Mucosa of gallbladder (tissue), 1 donor: ENCODE data around the gene RIC1. TPM values are rescaled to one million over a fixed set of nuclear protein-coding genes. Genes with fewer than 3 reads are reported as not detected.
"Not testable (repeated sequence)": the region's sequence is repeated elsewhere in the genome, so short reads cannot be mapped to it uniquely, and the experiment has no call there.

ENCODE experiments used
- DNase-seq: peaks from one replicate; pipeline ENCODE4 v3.0.0-alpha.2; 2020; ENCODE audit warnings: low spot score
- total RNA-seq: library from RNA; stranded (reverse); gene quantifications from one replicate; pipeline ENCODE4 v1.2.1, GENCODE V29; 2021
- donor health status: DM: no; HTN: no; CAD: no.

Gene RIC1, protein sequence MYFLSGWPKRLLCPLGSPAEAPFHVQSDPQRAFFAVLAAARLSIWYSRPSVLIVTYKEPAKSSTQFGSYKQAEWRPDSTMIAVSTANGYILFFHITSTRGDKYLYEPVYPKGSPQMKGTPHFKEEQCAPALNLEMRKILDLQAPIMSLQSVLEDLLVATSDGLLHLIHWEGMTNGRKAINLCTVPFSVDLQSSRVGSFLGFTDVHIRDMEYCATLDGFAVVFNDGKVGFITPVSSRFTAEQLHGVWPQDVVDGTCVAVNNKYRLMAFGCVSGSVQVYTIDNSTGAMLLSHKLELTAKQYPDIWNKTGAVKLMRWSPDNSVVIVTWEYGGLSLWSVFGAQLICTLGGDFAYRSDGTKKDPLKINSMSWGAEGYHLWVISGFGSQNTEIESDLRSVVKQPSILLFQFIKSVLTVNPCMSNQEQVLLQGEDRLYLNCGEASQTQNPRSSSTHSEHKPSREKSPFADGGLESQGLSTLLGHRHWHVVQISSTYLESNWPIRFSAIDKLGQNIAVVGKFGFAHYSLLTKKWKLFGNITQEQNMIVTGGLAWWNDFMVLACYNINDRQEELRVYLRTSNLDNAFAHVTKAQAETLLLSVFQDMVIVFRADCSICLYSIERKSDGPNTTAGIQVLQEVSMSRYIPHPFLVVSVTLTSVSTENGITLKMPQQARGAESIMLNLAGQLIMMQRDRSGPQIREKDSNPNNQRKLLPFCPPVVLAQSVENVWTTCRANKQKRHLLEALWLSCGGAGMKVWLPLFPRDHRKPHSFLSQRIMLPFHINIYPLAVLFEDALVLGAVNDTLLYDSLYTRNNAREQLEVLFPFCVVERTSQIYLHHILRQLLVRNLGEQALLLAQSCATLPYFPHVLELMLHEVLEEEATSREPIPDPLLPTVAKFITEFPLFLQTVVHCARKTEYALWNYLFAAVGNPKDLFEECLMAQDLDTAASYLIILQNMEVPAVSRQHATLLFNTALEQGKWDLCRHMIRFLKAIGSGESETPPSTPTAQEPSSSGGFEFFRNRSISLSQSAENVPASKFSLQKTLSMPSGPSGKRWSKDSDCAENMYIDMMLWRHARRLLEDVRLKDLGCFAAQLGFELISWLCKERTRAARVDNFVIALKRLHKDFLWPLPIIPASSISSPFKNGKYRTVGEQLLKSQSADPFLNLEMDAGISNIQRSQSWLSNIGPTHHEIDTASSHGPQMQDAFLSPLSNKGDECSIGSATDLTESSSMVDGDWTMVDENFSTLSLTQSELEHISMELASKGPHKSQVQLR (N-terminal part only)
- total RNA-seq = 17.0 TPM

DNA sequence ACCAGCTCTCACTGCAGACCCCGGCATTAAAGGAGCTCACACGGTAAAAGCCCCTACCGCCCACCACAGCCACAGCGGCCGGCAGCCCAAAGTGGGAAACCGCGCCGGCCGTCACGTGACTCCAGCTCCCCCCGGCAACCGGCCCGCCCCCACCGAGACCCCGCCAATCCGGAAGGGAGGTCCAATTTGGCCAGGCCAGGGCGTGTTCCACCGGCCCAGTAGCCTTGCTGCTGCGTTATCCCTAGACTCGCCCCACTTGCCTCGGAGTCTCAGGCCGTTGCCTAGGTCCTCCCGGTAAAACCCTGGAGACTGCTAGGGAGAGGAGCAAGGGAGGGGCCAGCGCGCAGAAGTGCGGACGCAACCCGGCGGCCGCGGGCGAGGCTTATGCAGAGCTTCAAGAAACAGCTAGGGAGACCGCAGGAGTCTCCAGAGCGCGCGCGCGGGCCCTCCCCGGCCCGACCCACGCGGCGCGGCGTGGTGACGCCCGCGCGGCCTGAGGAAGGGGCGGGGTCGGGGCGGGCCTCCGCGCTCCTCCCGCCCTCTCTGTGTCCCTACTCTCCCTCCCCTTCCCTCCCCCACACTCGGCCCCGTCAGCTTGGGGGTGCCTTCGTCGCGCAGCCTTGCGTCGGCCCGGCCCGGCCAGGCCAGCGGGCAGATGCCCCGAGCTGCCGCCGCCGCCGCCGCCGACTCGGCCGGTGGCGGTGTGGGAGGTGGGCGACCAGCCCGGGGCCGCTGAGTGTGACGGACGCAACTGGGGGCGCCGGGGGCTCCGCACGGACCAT lies at the start of gene RIC1:
Gene RIC1, plus strand, starts transcription at position 578 of the 782 bp plus-strand sequence. Its CDS starts 203 bp downstream, at position 781.
- peak; percentile 90 for DNase-seq

DNA sequence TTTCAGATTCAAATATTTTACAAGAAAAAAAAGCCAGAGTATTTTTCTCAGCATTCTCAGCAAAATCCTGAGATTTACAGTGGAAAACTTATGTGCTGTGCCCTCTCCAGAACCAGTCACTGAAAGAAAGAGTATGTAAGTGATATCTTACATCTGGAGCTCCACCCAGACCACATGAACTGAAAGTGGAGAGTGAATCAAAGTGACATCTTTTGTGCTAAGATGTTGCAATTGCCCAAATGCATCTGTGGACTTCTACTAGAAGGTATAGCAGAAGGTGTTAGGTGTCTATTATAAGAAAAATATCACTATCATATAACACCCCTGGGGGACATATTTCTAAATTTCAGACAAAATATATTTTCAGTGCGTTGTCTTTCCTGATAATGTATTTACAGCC lies 49.0 kb upstream of the RIC1 start:
- DNase-seq = no peak

DNA sequence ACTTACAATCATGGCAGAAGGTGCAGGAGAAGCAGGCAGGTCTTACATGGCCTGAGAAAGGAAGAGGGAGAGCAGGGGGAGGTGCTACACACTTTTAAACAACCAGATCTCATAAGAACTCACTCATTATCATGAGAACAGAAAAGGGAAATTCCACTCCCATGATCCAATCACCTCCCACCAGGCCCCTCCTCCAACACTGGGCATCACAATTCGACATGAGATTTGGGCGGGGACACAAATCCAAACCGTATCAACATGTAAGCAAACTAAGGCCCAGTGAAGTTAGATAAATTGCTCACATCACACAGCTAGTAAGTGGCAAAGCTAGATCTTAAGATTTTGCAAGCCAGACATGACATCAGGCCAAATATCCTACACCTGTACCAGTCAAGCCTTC lies 48.3 kb upstream of the RIC1 start:
- DNase-seq = no peak

DNA sequence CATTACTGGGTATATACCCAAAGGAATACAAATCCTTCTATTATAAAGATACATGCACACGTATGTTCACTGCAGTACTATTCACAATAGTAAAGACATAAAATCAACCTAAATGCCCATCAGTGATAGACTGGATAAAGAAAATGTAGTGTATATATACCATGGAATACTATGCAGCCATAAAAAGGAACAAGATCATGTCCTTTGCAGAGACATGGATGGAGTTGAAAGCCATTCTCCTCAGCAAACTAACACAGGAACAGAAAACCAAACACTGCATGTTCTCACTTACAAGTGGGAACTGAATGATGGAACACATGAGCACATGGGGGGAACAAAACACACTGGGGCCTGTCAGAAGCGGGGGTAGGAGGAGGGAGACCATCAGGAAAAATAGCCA lies 47.2 kb upstream of the RIC1 start:
- DNase-seq = not testable (repeated sequence)

DNA sequence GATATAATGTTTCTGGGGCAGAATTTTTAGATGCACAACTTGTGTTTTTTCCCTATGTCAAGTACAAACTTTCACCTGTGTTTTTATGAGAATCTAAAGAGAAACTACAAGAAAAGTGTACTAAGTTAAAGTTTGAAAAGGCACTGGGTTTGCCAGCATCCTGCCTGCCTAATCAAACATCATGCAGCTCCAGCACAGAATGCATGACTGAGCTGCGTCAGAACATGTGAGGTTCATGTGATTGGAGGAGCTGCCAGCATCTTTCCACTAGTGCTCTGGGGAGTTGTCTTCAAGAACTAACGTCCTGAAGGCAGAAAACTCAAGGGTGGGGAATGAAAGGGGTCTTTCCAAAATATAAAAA lies 46.1 kb upstream of the RIC1 start:
- peak; percentile 24 for DNase-seq

DNA sequence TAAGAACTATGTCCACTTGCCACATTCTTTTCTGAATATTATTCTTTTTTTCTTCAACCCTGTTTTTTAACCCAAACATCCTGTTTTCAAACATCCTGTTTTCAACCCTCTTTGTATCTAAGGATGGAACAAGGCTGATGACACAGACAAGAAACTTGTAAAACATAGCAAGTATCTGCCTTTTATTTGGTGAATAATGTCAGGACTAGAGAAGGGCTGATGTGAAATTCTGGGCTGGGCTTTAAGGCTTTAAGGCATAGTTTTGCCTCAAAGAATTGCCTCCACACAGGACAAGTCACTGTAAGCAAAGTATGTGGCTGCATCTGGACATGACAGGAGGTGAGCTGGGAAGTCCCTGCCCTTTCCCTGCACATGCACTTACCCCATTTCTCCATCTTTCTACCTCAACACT lies 42.5 kb upstream of the RIC1 start:
- no peak for DNase-seq

DNA sequence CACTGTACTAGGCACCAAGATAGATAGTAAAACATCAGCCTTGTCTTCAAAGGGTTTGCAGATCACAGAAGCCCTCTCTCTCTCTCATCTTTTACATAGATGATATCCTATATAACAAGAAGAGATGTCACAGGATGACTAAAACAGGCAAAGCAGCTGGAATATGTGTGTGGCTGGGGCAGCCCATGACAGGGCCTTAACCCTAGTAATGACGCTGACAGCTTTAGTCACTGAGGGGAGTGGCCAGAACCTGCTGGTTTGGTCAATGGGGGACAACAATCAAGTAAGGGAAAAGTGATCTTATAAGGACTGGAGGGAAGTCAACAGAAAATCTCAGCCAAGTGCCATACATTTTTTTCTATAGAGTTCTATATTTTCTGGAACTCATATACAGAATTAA lies 41.9 kb upstream of the RIC1 start:
- no peak for DNase-seq

DNA sequence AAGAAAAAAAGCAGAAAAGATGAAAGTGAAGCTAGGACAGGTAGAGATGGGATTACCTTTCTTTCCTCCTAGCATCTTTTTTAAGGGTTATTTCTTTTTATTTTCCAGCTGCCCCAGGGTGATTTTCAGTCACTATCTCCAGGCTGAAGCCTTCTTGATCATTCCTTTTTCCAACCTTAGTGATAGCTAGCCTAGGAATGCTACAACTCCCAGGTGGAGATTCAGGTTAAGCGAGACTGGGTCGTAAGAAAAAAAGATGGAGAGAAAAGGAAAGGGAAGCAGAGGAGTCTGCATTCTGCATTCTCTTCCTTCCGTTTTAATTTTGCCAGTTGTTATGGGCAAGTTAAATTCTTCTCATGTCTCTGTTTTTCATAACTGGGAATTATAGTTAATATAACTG lies 36.7 kb upstream of the RIC1 start:
- DNase-seq = no peak

DNA sequence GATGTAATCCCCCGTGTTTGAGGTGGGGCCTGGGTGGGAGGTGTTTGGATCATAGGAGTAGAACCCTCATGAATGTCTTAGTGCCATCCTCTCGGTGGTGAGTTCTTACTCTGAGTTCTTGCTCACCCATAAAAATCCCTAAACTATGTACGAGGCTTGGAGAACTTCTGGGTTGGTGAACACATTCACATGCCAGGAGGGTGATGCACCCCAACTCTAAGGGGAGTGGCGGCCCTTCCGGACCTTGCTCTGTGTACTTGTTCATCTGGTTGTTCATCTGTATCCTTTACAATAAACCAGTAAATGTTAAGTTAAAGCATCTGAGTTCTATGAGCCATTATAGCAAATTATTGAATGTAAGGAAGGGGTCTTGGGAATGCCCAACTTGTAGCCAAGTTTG lies 36.0 kb upstream of the RIC1 start:
- DNase-seq = no peak

DNA sequence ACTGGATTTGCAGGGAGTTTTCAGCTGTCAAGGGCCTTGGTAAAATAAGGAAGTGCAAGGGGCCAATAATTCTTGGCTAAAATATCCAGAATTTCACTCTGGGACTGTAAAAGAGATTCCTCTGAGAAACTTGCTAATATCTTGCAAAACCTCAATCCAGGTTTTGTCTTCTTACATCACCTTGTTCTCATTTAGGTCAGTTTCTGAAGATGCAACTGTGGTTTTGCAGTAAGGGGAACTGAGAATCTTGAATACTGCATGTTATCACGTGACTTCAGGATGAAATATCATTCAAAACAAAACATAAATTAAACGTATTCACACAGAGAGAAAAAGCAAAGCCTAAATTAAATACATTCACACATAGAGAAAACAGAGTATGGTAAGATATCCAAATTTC lies 35.0 kb upstream of the RIC1 start:
- DNase-seq = no peak

DNA sequence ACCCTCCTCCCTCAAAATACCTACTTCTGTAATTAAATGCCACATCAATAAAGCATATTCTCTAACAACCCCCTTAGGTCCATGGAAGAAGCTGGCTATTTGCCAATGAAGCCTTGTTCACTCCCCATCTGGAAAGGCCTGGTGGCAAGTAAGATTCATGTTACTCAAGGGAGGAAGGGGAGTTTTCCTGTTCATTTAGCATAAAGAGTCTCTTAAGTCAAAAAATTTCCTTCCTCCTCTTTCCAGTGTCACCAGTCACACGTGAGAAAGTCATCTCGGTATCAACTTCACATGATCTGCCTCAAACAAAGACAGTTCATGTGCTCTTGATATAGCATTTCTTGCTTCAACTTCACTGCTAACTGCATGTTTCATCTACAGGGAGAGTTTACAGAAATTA lies 32.7 kb upstream of the RIC1 start:
- no peak for DNase-seq

DNA sequence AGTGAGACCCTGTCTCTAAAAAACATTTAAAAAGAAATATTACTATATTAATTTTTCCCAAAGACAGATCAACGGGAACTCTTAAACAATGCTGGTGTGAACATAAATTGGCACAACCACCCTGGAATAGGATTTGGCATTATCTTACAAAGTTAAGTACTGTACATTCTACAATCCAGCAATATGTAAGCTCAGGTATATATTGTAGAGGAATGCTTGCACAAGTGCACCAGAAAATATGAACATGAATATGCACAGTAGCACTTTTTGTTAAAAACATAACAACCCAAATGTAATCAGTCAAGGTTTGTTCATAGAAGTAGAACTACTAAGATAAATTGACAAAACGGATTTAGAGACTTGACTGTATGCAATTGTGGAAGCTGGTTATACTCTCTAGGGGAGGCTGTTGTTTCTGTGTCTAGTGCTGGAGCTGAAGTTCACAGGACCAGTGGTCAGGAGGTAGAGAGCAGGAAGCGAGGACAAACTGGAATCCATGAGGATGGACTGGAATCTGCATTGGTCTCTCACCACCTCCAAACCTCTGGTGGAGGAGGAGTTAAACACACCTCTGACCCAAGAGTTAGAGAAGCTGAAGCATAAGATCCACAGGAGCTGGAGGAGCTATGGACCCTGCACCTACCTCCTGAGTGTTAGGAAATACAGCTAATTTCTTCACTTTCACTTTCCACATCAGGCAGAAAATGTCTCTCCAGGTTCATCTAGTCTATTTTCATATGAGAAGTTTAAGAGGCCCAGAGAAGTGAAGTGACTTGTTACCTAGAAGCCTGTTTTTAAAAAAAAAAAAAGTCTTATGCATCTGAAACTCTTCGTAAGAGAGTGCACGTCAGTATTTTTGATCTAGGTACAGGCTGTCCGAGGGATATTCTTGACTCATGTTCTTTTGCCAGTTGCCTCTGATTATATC lies 20.3 kb upstream of the RIC1 start:
- no peak for DNase-seq

DNA sequence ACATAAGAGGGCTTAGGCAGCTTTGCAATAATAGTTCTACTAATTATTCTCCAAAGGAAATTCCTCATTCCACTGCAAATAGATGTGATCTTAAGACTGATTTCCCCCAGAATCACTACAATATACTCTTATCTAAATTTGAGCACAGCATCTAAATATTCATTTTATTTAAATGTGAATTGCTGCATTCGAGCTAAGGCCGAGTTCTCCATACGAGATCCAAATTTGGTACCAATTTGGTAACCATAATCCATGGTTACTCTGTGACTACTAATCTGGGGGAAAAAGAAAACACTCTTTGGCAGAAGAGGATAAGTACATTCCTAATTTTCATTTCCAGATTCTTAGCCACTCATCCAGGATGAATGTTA lies 19.7 kb upstream of the RIC1 start:
- DNase-seq = no peak

DNA sequence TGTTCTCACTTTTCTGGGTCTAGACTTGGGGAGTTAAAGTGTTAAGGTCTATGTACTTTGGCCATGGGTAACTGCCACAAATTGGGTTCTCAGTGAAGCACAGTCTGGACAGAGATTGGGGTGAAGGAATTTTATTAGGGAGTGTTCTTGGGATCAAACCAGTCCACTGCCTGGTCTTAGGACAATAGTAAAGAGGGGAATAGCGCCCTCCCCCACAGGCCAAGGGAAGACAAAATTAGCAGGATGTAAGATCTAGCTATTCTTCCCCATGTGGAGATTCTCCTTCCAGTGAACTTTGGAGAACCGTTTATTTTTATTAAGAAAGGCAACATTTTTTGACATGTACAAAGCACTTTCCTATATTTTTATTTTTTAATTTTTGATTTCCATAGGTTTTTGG lies 18.4 kb upstream of the RIC1 start:
- DNase-seq = no peak

DNA sequence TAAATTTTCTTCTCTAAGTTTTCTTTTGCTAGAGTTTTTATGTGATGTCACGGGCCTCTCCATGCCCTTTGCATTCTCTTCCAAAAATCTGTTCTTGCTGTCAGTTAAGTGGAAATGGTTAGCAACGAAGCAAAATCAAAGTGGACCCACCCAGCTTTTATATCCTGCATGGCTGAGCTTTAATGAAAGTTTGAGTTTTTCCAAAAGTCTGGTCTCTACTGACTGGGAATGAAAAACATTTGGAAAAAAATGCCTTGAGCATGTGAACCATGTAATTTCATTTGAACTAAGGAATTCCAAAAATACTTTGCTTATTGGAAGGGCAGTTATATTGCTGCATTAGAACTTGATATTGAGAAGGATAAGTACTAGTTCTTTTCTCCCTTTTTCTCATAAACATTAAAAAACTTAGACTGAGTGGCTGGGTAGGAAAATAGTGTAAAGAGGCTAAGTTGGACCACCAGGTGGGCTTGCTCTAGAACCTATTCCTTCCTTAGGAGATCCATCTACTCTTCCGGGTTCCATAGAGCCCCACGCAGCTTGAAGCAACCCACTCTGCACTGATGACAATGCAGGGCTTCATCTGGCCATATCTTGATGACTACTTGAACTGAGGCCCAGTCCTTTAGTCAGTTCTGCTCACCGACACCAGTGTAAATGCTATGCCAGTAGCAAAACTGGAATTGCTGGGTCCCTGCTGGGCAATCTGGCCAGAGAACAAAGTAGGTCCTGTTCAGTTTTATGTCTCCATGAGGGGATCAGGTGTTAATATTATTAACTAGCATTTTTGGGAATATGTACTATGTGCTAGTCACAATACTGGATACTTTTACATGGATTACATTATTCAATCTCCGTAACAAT lies 17.4 kb upstream of the RIC1 start:
- no peak for DNase-seq

DNA sequence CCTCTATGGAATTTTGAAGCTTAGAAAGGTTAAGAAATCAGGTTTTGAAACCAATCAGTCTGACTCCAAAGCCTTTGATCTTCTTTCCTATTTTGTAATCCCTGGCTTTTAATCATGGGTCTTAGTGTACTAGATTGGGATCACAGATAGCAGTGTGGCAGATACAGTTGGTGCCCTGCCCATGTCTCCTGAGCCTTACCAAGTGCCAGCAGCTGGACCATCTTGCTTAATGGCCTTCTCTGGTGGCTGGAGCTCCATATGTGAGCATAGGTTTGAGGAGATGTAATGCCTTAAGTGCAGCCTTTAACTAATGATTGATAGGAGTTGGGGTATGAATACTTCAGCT lies 16.7 kb upstream of the RIC1 start:
- DNase-seq = no peak

DNA sequence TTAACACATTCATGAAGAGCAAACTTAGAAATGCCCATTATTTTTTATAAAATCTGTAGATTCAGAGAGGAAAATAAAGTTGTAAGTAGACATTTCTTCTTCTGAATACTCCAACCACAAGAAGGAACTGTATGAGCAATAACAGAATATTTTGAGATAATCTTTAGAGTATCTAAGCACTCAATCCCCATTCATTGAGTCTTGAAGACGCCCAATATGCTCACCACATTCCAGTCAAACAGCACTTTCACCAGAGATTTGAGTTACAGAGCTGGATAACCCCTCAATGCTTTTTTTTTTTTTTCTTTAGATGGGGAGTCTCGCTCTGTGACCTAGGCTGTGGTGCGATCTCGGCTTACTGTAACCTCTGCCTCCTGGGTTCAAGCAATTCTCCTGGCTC lies 14.7 kb upstream of the RIC1 start:
- DNase-seq = no peak

DNA sequence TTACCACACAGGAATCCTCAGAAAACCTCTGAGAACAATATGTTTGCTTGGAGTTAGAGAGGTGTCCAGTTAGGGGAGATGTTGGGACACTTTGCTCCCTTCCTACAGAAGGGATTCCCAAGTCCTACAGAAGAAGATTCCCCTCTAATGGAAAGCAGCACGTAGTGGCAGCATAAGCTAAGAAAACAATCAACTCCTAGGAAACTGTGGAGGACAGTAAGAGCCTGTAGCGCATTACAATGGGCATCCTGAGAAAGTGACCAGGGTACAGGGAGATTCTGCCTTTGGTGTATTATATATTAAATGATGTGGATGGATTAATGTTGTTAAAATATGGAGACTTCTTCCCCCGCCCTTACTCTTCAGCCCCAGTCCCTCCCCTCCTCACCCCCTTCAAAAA lies 13.9 kb upstream of the RIC1 start:
- no peak for DNase-seq

DNA sequence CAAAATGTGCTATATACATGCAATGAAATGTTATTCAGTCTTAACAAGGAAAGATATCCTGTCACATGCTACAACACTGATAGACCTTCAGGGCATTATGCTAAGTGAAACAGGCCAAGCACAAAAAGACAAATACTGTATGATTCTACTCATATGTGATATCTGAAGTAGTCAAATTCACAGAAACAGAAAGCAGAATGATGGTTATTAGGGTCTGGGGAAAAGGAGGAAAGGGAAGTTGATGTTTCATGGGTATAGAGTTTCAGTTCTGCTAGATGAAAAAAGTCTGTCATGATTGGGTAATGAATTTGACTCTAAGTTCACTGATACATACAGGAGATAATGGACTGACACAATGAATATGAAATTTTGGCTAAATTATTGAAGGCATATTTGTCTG lies 11.2 kb upstream of the RIC1 start:
- DNase-seq = no peak

DNA sequence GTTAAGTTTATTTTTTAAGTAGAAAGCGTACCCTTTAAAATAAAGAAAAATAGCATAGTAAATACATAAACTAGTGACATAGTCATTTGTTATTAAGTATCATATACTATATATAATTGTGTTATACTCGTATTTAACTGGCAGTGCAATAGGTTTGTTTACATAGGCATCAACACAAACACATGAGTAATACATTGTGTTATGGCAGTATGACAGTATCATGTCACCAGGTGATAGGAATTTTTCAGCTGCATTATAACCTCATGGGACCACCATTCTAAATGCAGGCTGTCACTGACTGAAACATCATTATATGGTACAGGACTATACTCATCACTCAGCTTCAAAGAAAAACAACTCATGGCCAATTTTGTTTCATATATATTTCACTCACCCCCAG lies 8.4 kb upstream of the RIC1 start:
- DNase-seq = no peak
